SKM-1 treated with dmso at 0.1 percent for 144 hours (cell line): ENCODE data around the gene EPM2AIP1.
A peak's percentile ranks its signal among the peaks of the same experiment; 100 is the strongest.
"Not testable (repeated sequence)": the region's sequence is repeated elsewhere in the genome, so short reads cannot be mapped to it uniquely, and the experiment has no call there.

Experiments used
- DNase-seq: peaks from one replicate; lab custom pipeline; 2025; ENCODE audit not compliant: unreplicated experiment; lab: John Stamatoyannopoulos, UW

The EPM2AIP1 gene

DNA sequence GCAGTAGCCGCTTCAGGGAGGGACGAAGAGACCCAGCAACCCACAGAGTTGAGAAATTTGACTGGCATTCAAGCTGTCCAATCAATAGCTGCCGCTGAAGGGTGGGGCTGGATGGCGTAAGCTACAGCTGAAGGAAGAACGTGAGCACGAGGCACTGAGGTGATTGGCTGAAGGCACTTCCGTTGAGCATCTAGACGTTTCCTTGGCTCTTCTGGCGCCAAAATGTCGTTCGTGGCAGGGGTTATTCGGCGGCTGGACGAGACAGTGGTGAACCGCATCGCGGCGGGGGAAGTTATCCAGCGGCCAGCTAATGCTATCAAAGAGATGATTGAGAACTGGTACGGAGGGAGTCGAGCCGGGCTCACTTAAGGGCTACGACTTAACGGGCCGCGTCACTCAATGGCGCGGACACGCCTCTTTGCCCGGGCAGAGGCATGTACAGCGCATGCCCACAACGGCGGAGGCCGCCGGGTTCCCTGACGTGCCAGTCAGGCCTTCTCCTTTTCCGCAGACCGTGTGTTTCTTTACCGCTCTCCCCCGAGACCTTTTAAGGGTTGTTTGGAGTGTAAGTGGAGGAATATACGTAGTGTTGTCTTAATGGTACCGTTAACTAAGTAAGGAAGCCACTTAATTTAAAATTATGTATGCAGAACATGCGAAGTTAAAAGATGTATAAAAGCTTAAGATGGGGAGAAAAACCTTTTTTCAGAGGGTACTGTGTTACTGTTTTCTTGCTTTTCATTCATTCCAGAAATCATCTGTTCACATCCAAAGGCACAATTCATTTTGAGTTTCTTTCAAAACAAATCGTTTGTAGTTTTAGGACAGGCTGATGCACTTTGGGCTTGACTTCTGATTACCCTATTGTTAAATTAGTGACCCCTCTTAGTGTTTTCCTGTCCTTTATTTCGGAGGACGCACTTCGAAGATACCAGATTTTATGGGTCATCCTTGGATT, 674 bp upstream of the EPM2AIP1 start, which contains the start of gene MLH1:
TSS of gene MLH1 (plus strand) at position 193 of the 958 bp plus-strand sequence. CDS start at position 223, 30 bp downstream.
- no peak for DNase-seq

DNA sequence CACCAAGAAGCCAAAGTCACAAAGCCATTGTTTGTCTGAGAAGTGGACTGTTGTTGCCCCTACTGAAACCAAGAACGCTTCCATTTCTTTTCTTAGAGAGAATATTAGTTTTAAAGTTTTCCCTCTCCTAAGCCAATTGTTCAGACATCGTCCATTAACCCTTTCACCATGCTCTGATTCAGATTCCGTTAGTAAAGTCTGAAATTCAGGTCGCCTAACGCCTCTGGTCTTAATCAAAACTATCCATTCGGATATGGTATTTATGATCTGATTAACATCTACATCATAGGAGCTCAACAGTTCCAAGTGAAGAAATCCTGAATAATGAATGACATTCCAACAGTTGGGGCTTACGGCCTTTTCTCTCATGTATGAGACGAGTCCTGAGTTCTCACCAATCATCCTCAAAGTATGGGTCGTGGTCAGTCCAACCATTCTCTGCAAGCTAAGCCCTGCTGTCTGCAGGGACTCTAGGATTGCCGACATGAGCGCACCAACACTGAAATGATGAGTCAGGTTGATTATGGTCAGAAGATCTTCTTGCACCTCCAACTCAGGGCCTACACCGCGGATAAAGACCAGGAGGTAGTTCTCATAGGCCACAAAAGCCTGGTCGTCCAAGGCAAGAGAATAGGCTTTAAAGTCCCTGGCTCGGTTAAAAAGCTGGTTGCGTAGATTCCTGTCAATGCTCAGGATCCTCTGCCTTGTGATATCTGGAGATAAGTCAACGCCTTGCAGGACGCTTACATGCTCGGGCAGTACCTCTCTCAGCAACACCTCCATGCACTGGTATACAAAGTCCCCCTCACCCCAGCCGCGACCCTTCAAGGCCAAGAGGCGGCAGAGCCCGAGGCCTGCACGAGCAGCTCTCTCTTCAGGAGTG, 767 bp downstream of the EPM2AIP1 start:
- DNase-seq = no peak

DNA sequence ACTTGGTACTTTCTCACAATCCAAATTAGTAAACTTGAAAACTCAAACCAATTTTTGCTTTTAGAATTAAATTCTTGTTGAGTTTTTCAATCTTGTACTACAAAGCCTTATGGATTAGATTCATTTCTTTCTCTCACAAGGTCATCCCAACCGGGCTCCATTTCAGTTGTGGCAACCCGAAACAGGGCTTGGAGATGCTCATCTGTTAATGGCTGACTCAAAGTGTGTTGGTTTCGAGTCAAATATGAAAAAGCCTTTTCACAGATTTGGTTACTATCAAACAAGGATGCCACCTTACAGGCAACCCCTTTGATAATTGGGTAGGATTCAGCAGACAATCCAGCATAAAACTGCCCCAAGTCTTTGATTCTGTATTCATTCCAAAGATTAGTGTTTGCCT, 1.8 kb downstream of the EPM2AIP1 start:
- DNase-seq = no peak

DNA sequence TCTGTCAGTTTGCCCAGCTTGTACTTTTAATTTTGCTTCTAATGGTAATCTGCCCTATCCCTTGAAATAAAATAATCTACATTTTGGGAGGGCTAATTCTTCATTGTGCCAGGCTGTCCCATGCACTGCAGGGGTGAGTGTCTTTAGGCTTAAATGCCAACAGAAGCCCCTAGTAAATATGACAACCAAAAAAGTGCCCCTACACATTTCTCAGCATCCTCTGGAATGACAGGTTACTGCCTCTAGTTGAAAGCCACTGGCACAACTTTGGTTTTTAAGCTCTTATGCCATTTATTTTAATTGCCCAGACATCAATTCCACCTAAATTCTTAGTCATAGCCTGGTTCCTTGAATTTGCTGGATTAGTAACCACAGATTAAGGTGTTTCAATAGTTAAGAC, 3.4 kb downstream of the EPM2AIP1 start:
- DNase-seq = no peak

DNA sequence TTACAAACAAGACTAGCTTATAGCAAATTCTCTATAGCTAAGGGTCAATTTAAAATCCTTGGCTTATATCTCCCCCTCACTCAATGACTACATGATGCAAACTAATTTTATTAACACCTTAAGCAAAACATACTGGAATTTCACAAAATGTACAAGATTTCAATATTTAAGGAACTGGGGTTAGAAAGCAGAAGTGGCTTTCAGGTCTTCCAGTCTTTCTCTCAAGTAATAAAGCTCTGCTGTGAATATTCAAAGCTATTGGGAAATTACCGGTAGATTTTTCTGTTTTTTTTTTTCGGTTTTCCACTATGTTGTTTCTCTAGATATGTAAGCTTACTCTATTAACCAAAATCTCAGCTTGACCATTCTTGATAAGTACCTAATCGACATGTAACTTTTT, 3.9 kb downstream of the EPM2AIP1 start:
- no peak for DNase-seq

DNA sequence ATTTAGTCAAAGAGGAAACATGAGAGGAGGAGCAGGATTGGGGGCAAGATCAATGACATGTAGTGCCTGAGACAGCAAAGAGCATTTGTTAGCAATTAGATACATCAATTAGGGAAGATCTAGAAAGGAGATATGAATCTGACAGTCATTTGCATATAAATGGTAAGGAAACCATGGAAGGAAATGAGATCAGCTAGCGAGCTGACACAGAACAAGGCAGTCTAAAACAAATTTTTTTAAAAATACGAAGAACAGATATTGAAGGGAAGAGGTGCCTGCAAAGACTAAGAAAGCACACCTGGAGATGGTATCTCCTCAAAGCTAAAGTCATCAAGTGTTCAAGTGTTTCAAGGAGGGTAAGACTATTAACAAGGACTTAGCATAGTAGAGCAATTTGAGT, 4.6 kb downstream of the EPM2AIP1 start:
- no peak for DNase-seq

DNA sequence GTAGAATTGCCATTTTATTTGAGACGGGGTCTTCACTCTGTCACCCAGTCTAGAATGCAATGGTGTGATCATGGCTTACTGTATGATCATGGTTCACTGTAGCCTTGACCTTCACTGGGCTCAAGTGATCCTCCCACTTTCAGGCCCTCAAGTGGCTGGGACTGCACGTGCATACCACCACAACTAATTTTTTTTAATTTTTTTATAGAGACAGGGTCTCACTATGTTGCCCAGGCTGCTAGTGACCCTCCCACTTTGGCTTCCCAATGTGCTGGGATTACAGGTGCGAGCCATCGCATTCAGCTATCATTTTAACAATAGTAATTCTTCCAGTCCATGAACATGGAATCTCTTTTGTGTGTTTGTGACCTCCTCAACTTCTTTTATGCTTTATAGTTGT, 11.9 kb downstream of the EPM2AIP1 start:
- no peak for DNase-seq

DNA sequence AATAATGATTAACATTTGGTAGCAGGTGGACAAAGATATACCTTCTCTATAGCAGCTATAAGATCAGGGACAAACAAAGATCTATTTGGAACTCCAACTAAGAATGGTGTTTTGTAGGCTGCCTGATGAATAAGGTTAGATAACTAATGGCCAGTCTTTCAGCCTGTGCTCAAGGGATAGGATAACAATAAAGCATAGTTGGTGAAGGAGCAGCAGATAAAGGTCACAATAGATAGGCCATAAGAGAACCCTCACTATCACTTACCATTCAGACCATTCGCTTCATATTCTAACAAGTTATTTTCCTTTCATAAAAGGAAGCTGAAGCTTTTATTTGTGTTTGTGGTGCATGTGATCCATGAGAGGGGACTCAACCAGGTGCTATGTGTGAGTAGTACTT, 19.8 kb downstream of the EPM2AIP1 start:
- no peak for DNase-seq

DNA sequence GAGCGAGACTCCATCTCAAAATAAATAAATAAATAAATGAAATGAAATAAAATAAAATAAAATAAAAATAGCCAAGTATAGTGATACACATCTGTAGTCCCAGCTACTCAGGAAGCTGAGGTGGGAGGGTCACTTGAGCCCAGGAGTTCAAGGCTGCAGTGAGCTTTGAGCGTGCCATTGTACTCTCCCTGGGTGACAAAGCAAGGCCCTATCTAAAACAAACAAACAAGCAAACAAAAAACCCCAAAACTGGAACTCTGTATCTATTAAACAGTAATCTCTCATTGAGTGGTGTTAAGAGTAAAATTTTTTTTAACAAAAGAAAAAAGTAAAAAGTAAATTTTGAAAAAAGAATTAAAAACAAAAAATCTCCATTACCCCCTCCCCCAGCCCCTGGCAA, 20.8 kb downstream of the EPM2AIP1 start:
- DNase-seq = no peak

DNA sequence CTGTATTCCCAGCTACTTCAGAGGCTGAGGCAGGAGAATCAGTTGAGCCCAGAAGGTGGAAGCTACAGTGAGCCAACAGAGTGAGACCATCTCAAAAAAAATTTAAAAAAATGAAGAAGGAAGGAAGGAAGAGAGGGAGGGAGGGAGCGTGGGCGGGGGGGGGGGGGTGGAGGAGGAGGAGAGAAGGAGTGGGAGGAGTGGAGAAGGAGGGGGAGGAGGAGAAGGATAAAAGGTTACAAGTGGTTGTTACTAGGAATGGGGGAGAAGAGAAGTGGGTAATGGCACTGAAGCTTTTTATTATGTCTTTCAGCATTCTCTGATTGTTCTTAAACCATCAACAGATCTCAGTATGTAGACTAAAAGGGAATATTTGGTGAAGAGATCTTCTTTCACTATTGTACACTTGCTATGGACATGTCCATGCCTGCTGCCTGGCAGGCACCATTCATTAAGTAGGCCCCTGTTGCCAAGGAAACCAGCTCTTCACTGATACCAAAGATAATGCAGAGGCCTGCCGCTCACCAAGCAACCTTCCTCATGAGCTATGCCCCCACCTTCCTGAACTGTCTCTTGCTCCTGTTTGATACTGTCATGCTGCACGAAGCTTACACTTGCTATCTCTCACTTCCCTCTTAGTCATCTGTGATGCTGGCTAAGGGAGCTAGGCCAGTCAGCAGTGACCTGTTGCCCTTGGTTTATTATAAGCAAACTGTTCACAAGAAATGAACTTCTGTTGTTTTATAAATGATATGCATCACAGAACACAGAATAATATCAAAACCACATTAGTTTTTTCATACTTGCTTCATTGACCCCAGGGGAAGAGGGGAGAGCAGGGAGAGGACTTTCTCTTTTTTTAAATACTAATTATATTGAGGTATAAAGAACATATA, 23.1 kb downstream of the EPM2AIP1 start:
- peak; percentile 79 for DNase-seq

DNA sequence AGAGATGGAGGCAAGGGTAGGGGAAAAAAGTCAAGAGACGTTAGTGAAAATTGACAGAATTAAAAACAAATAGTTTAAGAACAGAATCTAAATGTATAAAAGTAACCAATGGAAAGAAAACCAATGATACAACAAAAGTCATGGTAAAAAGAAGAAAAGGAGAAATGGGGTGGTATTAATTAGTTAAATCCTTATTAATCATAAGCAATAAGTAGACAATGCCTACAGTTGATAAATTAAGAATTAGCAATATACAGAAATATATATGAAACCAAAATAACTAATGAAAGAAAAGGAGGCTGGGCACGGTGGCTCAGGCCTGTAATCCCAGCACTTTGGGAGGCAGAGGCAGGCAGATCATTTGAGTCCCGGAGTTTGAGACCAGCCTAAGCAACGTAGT, 23.8 kb downstream of the EPM2AIP1 start:
- no peak for DNase-seq

DNA sequence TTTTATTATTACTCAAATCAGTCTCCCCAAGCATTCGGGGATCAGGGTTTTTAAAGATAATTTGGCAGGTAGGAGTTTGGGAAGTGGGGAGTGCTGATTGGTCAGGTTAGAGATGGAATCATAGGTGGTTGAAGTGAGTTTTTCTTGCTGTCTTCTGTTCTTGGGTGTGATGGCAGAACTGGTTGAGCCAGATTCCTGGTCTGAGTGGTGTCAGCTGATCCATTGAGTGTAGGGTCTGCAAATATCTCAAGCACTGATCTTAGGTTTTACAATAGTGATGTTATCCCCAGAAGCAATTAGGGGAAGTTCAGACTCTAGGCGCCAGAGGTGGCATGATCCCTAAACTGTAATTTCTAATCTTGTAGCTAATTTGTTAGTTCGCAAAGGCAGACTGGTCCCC, 27.5 kb downstream of the EPM2AIP1 start:
- no peak for DNase-seq

DNA sequence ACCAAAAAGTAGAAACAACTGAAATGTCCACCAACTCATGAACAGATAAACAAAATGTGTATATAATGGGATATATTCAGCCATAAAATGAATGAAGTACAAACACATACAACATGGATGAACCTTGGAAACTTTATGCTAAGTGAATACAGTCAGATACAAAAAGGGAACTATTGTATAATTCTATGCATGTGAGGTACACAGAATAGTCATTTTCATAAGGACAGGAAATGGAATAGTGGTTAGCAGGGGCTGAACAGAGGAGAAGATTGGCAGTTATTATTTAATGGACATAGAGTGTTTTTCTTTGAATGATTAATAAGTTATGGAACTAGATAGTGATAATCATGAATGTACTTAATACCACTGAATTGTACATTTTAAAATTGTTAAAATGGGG, 28.1 kb downstream of the EPM2AIP1 start:
- DNase-seq = no peak

DNA sequence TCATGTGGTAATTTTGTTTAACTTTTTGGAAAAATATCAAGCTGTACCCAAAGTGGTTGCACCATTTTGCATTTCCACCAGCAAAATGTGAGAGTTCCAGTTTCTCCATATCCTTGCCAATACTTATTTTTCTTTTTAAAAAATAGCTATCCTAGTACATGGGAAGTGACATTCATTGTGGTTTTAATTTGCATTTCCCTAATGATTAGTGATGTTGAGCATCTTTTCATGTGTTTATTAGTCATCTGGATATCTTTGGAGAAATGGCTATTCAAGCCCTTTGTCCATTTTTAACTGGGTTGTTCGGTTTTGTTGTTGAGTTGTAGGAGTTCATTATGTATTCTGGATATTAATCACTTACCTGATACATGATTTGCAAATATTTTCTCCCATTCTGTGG, 28.6 kb downstream of the EPM2AIP1 start:
- DNase-seq = no peak

DNA sequence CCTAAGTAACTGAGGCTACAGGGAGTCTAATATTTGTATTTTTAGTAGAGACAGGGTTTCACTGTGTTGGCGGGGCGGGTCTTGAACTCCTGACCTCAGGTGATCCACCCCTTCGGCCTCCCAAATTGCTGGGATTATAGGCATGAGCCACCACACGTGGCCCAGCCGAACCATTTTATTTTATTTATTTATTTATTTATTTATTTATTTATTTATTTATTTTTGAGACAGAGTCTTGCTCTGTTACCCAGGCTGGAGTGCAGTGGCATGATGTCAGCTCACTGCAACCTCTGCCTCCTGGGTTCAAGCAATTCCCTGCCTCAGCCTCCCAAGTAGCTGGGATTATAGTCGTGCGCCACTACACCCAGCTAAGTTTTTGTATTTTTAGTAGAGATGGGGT, 29.9 kb downstream of the EPM2AIP1 start:
- not testable (repeated sequence) for DNase-seq

DNA sequence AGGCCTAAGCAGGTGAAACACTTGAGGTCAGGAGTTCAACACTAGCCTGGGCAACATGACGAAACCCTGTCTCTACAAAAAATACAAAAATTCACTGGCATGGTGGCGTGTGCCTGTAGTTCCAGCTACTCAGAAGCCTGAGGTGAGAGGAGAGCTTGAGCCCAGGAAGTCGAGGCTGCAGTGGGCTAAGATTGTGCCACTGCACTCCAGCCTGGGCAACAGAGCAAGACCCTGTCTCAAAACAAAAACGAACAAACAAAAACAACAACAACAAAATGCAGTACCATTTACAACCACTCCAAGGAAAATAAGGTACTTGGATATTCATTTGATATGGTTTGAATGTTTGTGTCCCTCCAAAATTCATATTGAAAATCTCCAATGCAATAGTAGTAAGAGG, 32.4 kb downstream of the EPM2AIP1 start:
- no peak for DNase-seq

DNA sequence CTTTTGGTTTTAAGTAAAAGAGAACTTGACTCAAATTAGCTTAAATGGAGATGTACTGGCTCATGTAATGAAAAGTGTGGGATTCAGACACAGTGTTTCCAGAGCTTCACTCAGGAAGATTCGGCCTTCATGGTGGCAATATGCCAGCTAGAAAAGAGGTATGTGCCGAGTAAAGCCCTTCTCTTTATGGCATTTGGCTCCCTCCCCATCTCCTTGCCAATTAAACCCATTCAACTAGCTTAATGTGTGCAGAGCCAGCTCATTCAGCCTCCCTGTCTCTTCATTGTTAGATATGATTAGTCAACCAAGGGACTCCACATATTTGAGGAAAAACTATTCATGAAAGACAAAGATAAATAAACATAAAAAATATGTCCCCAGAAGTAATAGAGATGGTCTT, 33.1 kb downstream of the EPM2AIP1 start:
- DNase-seq = no peak

DNA sequence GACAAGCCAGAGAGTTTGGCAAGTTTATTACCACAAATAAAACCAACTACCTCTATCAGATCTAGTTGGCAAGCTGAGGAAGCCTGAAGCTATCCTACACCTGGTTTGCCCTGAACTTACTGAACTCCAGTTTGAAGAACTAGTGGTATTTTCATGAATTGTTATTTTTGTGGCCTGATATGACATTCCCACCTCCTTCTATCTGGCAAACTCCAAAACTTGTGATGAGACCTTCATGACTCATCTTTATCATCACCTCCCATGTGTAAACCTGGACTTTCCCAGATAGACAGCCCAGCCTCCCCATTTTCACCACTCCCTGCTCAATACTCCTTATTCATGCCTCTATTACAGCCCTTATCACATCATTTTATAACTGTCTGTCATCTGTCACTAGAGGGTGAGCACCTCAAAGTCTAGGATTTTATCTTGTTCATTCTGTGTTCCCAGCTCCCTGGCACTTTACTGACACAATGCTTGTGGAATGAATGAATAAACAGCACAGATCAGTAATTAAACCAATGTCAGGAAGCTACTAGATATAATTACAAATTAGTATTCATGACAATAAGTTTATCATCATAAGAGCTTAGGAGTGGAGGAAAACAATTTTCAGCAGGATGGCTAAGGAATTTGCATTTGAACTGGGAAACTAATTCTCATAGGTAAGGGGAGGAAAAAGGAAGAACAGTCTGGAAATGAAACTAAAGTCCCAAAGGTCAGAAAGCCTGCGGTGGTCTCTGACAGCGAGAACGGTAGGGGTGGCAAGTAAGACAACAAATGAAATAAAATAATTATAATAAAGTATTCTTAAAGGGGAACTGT, 34.9 kb downstream of the EPM2AIP1 start:
- DNase-seq = no peak

DNA sequence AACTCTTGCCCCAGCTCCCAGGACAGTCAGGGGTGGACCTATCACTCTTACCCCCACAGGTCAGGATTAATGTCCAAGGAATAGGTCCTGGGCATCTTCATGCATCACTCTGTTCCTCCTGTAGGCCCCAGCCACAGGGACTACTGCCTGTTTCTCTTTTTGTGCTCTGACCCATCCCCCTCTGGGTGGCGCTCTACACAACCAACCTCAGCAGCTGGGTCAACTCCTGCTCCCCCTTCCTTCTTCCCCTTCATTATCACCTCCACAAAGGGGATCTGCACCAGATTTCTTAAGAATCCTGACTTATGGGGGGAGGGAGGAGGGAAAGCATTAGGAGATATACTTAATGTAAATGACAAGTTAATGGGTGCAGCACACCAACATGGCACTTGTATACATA, 35.9 kb downstream of the EPM2AIP1 start:
- no peak for DNase-seq

DNA sequence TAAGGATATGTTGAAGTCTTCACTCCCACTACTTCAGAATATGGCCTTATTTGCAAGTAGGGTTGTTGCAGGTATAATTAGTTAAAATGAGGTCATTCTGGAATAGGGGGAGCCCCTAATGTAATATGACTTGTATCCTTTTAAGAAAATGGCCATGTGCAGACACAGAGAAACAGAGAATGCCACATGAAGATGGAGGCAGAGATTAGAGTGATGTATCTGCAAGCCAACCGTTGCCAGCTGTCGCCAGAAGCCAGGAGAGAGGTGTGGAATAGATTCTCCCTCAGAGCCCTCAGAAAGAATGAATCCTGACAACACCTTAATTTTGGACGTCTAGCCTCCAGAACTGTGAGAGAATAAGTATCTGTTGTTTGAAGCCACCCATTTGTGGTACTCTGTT, 36.8 kb downstream of the EPM2AIP1 start:
- DNase-seq = no peak
